Right renal pelvis (tissue), 4 donors: ENCODE data around the gene RNF224. TPM values are rescaled to one million over a fixed set of nuclear protein-coding genes. Genes with fewer than 3 reads are reported as not detected.
A peak's percentile ranks its signal among the peaks of the same experiment; 100 is the strongest.

Experiments
- DNase-seq, 4 donors: peaks; one replicate each; pipeline ENCODE4 v3.0.0-alpha.2; 2013; ENCODE audit warnings: low read depth in 4 of 4, low spot score in 3 of 4, missing footprints in 1 of 4
- polyA plus RNA-seq, 4 donors: library from polyadenylated mRNA; unstranded; fragments of 120-200 nt; gene quantifications; one replicate each; pipeline ENCODE4 v1.2.1, GENCODE V29; 2013; ENCODE audit not compliant: insufficient read length in 4 of 4

Gene RNF224
- 10 to 100 TPM in 1 of 4 donors, 1 to 10 TPM in 3; 5.1 to 14.5 (median 9.7) TPM for polyA plus RNA-seq

- peak in 1 of 4 donors; percentile 49 for DNase-seq
Observed at GRCh38 chr9:137227054-137227852, at the start of gene RNF224. Gene RNF224 (plus strand): TSS chr9:137227502. CDS start chr9:137228336, 834 bp downstream.

DNA sequence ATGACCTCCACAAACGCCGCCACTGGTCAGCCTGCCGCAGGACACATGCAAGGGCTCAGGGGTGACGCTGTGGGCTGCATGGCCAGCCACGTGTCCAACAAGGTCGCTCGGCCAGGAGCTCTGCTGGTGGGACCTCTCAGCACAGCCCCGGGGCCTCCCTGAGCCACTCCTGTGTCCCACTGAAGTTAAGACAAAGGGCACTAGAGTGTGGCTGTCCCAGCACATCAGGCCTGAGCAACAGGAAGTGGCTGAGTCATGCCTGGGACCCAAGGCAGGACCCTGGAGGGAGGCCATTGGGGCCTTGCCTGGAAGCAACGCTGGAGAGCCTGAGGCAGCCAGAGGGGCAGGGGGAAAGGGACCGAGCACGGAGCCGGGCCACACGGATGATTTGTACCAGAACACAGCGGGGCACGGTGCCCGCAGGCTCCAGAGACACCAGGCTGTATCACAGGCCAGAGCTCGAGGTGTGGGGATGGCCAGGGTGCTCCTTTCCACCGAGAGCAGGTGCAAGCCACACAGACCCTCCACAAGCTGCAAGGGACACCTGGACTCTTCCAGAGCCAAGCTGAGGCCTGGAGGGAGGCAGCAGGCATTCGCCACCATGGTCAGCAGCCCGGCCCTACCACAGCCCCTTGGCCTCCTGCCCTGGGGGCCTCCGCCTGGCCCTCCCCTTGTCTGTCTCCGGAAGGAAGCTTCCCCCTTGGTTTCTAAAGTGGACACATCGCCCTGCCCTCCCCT lies 48.9 kb upstream of the RNF224 start:
- no peak for DNase-seq

DNA sequence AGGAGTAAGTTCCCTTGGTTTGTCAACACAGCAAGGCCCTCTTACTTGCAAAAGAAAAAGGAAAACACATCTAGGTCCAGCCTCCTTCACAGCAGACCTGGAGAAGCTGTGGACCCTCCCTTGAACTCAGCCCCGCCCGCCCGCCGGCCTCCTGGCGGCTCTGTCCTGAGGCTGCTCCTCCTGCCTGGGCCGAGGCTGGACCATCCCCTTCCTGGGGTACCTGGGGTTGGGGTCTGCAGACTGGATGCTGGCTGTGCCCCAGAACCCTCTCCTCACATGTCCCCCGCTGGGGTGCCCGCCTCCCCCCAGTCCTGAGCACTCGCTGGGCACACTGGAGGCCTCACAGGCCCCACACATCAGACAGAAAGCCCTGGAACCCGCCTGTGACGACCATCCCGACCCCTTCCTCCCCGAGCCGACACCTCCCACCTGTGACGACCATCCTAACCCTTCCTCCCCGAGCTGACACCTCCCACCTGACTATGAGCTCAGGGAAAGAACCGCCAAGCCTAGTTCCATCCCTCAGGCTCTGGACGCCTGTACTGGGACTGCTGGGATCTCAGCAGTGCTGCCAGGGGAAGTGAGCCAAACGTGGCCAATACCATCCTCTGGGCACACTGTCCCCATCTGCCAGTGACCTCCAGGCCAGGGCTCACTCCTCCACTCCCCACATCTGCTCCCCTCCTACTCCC lies 48.2 kb upstream of the RNF224 start:
- DNase-seq: no peak

- DNase-seq: no peak
Observed at GRCh38 chr9:137179761-137180160, 47.5 kb upstream of the RNF224 start.

DNA sequence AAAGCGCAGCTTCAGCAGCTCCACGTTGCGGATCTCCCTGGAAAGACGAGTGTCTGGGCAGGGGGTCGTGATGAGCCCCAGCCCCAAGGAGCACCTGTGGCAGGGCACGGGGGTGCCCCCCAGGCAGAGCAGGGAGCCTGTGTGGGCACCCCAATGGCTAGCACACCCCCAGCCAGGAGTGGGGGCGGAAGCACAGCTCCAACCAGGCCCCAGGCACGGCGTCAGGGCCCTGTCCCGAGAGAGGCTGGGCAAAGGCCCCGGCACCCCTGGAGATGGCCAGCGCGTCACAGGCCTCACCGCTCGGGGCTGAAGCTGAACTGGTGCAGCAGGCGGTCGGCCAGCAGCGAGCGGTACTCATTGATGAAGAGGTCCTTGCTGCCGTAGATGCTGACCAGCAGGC lies 46.8 kb upstream of the RNF224 start:
- DNase-seq: no peak

- no peak for DNase-seq
Observed at GRCh38 chr9:137181680-137182079, 45.6 kb upstream of the RNF224 start.

- no peak for DNase-seq
Observed at GRCh38 chr9:137182836-137183235, 44.5 kb upstream of the RNF224 start.

DNA sequence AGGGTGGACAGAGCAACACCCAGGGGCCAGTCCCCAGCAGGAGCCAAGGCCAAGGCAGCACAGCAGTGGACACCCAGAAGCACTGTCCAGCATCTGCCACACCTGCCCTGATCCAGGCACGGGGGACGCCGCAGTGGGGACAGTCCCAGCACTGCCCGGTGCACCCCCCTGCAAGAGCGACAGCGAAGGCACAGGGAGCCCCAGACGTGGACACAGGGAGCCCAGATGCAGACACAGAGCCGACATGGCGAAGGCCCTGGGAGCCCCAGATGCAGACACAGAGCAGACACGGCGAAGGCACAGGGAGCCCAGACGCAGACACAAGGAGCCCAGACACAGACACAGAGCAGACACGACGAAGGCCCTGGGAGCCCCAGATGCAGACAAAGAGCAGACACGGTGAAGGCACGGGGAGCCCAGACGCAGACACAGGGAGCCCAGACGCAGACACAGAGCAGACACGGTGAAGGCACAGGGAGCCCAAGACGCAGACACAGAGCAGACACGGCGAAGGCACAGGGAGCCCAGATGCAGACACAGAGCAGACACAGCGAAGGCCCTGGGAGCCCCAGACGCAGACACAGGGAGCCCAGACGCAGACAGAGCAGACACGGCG lies 43.2 kb upstream of the RNF224 start:
- DNase-seq: no peak

- no peak for DNase-seq
Observed at GRCh38 chr9:137184881-137185660, 42.2 kb upstream of the RNF224 start.

GRCh38 chr9:137185921-137186320 lies 41.4 kb upstream of the RNF224 start:
- no peak for DNase-seq

- no peak for DNase-seq
Observed at GRCh38 chr9:137186385-137186784, 40.9 kb upstream of the RNF224 start.

- DNase-seq: no peak
Observed at GRCh38 chr9:137187386-137187785, 39.9 kb upstream of the RNF224 start.

- no peak for DNase-seq
Observed at GRCh38 chr9:137188086-137188489, 39.2 kb upstream of the RNF224 start.

- DNase-seq: peak; percentile 89 to 98 (median 92)
Observed at GRCh38 chr9:137188490-137189296, 38.6 kb upstream of the RNF224 start, which contains the start of the genes ANAPC2 and SSNA1. Gene ANAPC2 (minus strand): TSS chr9:137188560. CDS start chr9:137188532, 28 bp downstream. Gene SSNA1 (plus strand): TSS chr9:137188676. CDS start chr9:137188727, 51 bp downstream.

- no peak for DNase-seq
Observed at GRCh38 chr9:137189297-137190295, 37.7 kb upstream of the RNF224 start.

GRCh38 chr9:137190315-137190856 lies 36.9 kb upstream of the RNF224 start:
- DNase-seq: no peak

DNA sequence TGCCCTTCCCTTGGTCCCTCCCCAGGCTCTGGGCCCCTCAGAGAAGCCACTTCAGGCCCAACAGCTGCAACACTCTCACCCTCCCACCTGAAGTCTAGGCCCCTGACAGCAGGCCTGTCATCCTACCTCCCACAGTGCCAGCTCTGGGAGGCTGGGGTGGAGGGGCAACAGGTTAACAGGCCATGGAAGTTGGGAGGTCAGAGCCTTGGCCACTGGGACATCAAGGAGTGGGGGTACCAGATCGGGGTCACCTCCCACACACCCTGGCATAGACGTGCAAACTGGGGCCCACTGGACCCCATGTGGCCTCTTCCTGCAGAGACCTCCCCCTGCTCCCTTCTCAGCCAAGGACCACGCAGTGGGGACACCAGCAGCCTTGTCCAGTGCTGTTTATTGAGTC lies 36.1 kb upstream of the RNF224 start:
- DNase-seq: no peak
